ENCODE measurements around the gene ARPC5L.

ARPC5L gene

DNA sequence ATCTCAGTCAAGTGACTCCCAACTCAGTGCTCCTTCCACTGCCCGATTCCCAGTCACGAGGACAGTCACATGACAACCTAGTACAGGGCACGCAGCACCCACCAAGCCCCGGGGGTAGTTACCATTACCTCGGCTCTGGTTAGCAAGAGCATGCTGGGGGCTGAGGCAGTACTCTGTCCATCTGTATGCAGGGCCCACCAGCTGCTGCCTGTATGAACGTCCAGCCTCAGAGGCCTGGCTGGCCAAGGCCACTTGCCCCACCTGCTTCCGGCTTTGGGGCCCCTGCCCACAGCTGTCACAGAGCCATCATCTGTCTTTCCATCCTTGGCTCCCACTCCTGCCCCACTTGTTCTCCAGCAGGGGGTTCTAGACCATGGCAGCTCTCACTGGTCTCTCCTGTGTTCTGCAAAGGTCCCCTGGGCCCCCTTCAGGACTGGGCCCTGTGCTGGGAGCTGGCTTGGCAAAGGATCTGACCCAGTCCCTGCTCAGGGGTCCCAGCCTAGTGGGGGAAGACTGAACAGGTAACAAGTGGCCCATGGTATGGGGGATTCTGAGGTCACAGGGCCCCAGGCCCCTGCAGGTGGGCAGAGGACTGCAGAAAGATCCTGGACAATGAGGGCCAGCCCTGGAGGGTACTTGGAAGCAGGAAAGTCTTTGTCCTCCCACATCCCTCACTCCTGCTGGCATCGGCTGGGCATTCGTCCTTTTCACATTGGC lies 3.4 kb upstream of the ARPC5L start:
- DNase-seq = no peak
- in situ Hi-C loops (cut with MboI; ENCODE audit: low pct_unique_long_range_greater_than_20kb, low sequenced_read_pairs) = loop anchor here (5.0 to 25.0 kb wide), 2 partner anchors 86 to 529 kb away; partner anchors contain the start of gene NR6A1

DNA sequence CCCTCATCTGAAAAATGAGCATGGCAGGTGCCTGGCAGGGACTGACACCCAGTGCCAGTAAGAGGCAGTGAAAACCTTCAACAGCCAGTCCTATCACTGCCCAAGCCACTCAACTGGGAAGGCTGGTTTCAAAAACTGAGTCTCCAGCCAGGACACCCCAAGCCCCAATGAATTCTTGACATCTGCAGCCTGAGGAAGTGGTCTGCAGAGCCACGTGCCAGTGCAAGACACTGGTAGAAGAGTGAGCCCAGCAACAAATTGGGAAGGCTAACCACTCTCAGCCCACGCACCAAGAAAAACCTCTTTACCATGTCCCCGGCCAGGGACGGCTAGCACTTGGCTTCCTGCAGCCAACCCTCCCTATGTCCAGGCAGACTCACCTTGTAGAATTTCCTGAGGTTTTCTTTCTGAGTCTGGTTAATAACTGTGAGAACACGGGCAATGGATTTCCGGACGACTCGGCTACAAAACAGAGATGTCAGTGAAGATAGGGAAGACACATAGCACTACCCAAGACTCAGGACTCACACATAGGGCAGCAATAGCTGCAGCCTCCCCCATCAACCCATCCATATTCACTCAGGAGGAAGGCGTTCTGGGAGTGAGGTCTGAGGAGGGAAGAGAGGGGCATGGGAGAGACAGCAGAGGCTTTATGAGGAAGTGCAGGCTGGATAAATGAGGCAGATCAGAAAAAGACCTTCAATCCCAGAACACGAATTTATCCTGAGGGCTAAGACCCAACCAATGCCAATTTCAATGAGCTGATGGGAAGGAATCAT lies 1.9 kb upstream of the ARPC5L start:
- peak; percentile 27 for DNase-seq
- in situ Hi-C loops (cut with MboI; ENCODE audit: low pct_unique_long_range_greater_than_20kb, low sequenced_read_pairs) = loop anchor here (5.0 to 25.0 kb wide), 2 partner anchors 88 to 527 kb away; partner anchors contain the start of gene NR6A1

DNA sequence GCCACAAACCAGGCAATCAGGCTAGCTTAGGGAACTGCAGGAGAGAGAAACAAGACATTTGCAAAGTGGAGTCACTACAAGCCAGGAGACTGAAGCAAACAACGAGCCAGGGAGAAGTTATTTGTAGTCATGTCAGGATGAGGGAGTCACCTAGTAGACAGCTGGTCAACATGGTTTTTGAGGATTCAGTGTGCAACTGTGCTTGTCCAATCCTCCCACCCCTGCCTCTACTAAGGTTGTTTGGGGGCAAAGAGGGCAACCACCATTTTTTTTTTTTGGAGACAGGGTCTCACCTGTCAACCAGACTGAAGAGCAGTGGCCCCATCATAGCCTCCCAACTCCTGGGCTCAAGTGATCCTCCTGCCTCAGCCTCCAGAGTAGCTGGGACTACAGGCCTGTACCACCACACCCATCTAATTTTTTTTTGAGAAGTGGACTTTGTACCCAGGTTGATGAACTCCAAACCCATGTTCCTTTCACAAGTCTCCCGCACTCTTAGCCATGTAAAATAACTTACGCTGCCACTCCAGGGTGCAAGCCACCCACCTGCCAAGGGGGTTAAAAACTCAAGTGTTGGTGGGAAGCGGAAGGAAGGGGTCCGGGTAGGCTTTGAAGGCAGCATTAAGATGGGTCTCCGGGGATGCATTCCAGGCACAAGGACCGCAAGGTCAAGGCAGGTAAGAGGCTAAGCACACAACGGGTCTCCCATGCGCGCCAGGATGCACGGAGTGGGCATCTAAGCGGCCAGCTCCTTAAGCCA lies 1.2 kb upstream of the ARPC5L start:
- no peak for DNase-seq

DNA sequence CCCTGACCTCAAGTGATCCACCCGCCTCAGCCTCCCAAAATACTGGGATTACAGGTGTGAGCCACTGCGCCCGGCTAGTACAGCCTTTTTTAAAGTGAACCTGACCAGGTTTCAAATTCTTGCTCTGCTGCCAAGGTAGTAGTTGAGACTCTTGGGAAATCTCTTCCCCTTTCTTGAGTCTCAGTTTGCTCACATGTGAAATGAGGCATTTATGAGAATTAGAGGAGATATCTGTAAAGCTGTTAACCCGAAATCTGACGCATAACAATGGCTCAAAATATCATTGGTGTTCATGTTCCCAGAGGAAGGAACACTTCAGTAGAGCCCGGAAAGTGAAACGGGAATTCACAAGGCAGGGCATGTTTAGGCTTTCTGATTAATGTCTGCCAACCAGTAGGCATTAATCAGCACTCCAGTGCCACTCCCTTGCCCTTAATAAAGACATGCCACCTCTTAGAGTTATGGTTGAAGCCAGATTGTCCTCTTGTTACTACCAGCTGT lies 1.5 kb downstream of the ARPC5L start:
- in situ Hi-C loops (cut with MboI; ENCODE audit: low pct_unique_long_range_greater_than_20kb, low sequenced_read_pairs) = loop anchor here (25.0 kb wide), 1 partner anchor 524 kb away; no protein-coding TSS in a partner anchor
- DNase-seq = no peak

More for the DNA sequence above, 1.2 kb upstream of the ARPC5L start:
- in situ Hi-C loops (cut with MboI; ENCODE audit: low pct_unique_long_range_greater_than_20kb, low sequenced_read_pairs) = loop anchor here (25.0 kb wide), 1 partner anchor 527 kb away; no protein-coding TSS in a partner anchor

DNA sequence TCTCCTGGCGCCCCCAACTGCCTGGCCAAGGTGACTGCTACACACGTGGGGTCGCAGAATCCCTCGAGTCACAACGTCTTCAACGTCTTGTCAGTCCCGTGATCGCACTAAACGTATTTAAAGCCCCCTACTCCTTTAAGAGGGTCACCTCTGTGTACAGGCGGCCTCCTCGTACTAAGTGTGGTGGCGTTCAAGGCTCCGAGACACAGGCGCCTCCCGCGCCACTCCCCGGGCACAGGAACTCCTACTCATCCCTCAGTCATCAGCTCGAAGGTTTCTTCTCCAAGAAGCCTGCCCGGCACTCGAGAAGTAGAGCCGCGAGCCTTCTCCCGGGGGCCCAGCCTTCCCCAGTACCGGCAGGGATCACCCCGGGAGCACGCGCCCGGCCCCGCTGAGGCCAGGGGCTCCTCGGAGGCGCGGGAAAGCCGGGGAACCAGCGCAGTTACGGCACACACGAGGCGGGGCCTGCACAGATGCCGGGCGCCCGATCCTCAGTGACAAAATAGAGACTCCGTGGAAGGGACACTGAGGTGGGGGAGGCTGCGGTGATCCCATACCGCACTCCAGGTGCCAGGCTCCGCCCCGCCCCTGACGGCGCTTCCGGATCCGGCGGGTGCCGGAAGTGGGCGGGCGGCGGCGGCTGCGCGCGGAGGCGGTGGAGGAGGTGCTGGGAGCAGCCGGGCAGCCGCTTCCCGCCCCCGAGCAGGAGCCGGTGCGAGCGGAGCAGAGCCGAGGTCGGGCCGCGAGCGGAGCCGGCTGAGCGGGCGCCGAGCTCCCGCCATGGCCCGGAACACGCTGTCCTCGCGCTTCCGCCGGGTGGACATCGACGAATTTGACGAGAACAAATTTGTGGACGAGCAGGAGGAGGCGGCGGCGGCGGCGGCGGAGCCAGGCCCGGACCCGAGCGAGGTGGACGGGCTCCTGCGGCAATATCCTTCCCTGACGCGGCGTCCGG lies 6.9 kb downstream of the ARPC5L start:
- in situ Hi-C loops (cut with MboI; ENCODE audit: low pct_unique_long_range_greater_than_20kb, low sequenced_read_pairs) = loop anchor here (25.0 kb wide), 1 partner anchor 519 kb away; no protein-coding TSS in a partner anchor
- peak; percentile 95 for DNase-seq

DNA sequence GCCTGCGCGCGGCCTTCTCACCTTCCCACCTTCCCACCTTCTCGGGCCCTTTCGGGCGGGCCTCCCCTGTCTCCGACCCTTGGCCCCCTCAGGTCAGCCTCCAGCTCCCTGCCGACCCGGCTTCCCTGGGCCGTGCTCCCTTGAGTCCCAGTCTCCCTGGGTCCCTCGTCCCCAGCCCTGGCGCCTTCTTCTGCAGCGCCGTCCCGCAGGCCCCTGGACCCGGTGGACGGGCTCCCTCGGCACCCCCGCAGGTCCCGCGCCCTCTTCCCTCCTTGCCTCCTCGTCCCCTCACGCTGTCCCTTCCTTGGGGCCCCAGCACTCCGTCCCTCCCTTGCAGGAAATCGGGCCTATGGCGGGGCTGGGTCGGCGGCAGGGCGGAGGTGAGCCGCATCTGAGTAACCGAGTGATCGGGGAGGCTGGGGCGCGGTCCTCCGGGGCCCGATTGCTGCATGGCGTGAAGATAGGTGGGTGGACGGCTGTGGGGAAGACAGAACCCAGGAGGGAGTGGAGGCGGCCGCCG lies 7.6 kb downstream of the ARPC5L start:
- in situ Hi-C loops (cut with MboI; ENCODE audit: low pct_unique_long_range_greater_than_20kb, low sequenced_read_pairs) = loop anchor here (25.0 kb wide), 1 partner anchor 518 kb away; no protein-coding TSS in a partner anchor
- no peak for DNase-seq

DNA sequence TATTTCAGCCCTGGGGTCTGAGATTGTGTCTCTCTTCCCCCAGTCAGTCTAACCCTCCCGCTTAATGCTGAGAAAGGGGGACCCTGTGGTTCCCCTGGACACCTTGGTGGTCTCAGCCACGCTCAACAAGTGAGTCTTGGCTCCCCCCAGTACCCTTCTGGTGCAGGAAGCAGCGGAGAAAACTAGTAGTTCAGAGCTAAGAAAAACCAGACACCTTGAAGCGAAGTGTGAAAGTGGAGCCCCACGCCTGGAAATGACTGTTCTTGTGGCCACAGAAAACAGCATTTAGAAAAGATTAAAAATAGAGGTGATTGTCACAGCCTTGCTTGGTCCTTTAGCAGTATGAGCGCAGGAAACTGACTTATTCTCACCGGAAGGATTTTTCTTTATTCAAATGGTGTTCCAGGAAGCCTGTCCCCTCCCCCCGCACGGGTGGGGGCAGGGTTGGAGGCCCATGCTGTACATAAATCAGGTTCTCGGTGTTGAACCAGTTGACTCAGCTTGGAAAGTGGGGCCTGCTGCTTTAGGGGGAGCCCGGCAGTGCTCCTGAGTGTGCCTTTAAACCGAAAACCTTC lies 8.1 kb downstream of the ARPC5L start:
- in situ Hi-C loops (cut with MboI; ENCODE audit: low pct_unique_long_range_greater_than_20kb, low sequenced_read_pairs) = loop anchor here (25.0 kb wide), 1 partner anchor 517 kb away; no protein-coding TSS in a partner anchor
- DNase-seq = peak; percentile 81

DNA sequence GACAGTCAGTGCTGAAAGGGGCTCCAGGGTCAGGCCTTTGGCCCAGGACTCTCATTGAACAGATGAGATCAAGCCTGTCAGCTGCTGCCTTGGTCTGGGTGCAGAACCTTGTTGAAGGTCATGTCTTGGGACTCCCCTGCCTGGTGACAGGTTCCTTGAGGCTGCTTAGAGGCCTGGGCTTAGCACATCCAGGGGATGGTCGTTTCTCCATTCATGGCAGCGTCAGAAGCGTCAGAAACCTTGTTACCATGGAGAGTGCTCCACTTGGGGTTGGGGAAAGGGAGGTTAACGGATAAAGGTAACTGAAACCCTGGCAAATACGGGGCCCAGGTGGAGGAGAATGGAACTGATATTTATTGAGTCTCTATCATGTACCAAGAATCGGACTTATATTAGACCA lies 8.8 kb downstream of the ARPC5L start:
- DNase-seq = no peak
- in situ Hi-C loops (cut with MboI; ENCODE audit: low pct_unique_long_range_greater_than_20kb, low sequenced_read_pairs) = loop anchor here (25.0 kb wide), 1 partner anchor 517 kb away; no protein-coding TSS in a partner anchor

DNA sequence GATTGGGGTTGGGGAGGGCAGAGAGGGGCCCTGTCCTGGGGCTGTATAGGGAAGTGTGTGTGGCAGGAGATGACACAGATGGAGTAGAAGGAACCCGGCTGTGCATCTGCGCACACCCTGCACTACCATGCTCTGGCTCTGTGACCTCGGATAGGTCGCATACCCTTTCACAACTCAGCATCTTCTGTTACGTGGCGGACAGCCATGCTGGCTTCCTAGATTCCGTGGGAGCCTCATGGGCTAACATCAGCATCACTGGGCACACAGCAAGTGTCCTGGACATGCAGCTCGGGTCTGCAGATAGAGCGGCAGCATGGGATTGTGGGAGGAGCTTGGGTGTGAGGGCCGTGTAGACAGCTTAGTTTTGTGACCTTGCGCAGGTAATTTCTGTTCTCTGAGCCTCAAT lies 9.2 kb downstream of the ARPC5L start:
- no peak for DNase-seq
- in situ Hi-C loops (cut with MboI; ENCODE audit: low pct_unique_long_range_greater_than_20kb, low sequenced_read_pairs) = loop anchor here (25.0 kb wide), 1 partner anchor 516 kb away; no protein-coding TSS in a partner anchor

DNA sequence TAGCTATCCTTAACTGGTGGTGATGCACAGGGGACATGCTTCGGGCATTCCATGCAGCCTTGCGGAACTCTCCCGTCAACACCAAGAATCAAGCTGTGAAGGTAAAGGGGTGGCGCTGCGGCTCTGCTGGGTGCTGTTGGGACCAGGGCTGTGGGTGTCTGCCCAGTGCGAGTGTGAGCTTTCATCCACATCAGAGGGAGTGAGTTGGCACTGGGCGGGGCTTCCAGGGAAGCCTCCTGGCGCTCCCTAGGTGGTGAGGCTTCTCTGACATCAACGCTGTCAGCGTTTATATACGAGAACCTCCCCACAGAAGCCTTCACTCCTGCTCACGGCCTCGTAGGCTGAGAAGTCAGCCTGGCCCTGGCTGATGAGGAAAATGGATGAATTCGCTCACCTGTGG lies 11.7 kb downstream of the ARPC5L start:
- no peak for DNase-seq
- in situ Hi-C loops (cut with MboI; ENCODE audit: low pct_unique_long_range_greater_than_20kb, low sequenced_read_pairs) = loop anchor here (25.0 kb wide), 1 partner anchor 514 kb away; no protein-coding TSS in a partner anchor

DNA sequence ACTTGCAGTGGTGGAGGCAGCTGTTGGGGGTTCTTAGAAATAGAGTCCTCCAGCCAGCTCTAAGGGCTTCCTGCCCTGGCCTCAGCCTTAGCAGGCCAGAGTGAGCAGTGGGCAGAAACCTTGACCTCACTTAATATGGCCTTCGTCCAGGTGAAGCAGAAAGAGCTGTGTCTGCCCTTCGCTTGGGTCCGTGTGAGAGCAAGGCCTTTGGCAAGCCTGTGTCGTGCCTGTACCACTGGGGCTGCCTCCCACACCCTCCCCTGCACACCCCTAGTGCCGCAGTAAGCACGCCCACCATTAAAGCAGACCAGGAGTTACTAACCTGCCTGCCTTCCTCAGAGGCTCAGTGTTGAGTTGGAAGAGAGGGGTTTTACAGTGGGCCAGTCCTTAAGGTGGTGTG lies 13.6 kb downstream of the ARPC5L start:
- in situ Hi-C loops (cut with MboI; ENCODE audit: low pct_unique_long_range_greater_than_20kb, low sequenced_read_pairs) = no loop called here

DNA sequence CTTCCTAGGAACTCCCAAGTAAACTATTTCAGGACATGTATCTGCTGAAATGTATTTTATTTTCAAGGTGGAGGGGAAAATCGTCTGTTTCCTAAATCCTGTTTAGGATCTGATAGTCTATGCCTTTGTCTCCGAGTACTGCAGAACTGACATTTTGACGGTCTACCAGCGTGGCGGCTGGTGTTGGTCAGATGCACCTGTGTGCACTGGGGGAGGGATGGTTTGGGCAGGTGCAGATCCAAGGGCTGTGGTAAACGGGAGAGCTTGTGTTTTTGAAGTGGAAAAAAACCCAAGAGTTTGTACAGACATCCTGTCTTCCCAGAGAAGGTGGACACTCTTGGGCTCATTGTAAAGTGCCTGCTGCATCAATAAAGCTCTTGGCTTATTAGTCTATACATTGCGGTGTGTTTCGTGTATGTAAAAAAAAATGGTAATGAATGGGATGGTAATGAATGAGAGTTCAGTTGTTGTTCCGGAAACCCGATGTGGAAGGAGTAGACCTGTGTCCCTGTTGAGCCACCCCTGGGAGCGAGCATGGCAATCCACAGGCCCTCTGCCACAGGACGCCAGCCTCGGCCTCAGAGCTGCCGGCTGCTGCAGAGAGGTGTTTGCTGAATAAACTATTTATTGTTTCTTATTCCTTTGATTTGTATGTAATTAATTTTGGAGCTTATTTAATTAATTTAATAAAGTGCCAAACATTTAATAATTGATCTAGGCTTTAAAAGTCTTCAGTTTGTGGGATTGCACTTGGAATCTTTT lies 15.3 kb downstream of the ARPC5L start:
- in situ Hi-C loops (cut with MboI; ENCODE audit: low pct_unique_long_range_greater_than_20kb, low sequenced_read_pairs) = no loop called here
- DNase-seq = no peak

More for the DNA sequence above, 13.6 kb downstream of the ARPC5L start:
- no peak for DNase-seq

DNA sequence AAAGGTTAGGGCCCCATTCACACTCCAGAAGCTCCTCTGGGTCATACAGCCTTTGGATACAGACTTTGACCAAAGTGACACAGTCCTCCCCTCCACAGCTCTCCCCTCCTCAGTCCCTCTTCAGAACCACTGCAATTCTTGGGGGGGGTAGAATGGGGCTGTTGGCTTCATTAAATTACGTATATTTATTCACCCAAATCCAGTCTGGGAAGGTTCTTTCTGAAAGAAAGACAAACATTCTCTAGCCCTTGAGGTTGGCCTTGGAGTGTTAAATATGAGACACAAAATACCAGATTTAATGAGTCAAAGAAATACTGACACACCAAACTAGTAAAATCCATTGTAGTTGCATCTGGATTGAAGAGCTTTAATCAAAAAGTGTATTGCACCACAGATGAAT lies 16.1 kb downstream of the ARPC5L start:
- in situ Hi-C loops (cut with MboI; ENCODE audit: low pct_unique_long_range_greater_than_20kb, low sequenced_read_pairs) = no loop called here
- no peak for DNase-seq

DNA sequence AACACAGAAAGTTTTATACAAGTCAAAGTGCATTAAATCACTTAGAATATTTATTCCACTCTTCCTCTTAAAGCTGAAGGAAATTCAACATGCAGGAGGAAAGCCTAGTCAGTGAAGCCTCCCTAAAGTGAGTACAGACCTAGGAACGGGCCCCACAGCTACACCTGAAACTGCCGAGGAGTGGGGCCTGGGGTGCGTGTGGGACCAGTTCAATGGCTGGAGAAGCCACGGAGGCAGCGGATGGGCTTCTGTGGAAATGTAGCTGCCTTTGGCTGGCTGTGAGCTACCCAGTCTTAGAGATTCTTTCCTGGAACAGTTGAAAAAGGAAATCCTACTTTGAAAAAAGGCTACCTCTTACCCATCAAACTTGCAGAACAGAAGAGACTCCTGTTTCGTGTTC lies 16.6 kb downstream of the ARPC5L start:
- DNase-seq = no peak
- in situ Hi-C loops (cut with MboI; ENCODE audit: low pct_unique_long_range_greater_than_20kb, low sequenced_read_pairs) = no loop called here

DNA sequence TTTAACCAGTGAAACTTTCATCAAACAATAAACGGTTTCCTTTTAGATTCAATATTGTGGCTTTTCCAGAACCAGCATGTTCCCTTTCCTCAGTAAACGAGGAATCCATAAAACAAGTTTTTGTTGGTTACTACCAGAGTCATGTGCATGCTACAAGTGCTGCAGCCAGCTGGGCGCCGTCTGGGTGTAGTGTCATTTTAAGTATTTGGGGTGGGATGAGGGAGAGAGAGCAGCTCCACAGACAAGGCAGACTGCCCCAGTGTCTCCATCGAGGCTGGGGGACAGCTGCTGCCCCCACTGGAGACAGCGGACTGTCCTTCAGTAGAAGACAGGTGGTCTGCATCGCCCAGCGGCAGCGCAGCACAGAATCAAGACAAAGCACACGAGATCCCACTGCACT lies 17.3 kb downstream of the ARPC5L start:
- in situ Hi-C loops (cut with MboI; ENCODE audit: low pct_unique_long_range_greater_than_20kb, low sequenced_read_pairs) = no loop called here
- DNase-seq = no peak

DNA sequence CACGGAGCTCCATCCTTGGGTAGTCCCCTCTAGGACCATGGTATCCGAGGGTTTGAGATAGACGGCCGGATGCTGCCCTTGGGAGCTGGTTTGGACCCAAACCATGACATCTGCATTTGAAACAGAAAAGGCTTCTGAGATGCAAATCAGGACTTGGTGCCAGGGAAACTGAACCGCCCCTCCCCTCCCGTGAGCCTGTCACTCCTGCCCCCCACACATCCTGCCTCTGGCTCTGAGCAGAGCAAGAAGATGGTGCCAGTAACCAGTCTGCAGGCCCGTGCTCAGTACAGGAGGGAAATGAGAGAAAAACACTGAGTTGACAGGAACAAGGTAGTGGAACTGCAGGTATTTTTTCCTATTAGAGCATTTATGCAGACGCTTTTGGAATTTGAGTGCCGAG lies 18.6 kb downstream of the ARPC5L start:
- in situ Hi-C loops (cut with MboI; ENCODE audit: low pct_unique_long_range_greater_than_20kb, low sequenced_read_pairs) = no loop called here
- no peak for DNase-seq
